Measurements from ENCODE around the gene POLR2H. TPM values are rescaled to one million over a fixed set of nuclear protein-coding genes. Genes with fewer than 3 reads are reported as not detected.

Gene POLR2H
- total RNA-seq, 4 donors from 2014 or later: 65.1 to 181 (median 95.3) TPM

DNA sequence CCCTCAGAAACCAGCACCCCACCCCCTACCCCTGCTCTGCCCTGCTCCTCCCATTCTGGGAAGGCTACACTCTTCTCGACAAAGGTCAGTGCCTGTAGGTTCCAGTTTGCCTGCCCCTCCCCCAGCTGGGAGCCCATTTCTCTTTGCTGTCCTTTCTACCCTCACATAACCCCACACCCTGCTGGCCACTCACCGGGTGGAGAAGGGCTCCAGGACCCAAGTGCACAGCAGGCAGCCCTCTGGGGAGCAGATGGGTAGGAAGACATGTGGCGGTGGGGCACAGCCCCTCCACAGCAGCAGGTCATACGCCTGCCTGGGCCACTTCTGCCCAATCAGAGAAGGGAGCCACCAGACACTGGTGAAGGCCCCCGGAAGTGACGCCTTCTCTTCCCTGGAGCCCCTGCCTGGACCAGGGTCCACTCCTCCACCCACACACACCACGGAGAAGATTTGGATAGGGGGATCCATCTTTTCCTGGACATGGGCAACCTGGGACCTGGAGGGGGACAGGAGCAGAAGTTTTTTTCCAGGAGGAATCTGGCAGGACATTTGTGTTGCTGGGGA, 16.5 kb downstream of the POLR2H start, which contains the start of gene THPO:
THPO (minus strand) TSS at position 326 of the 564 bp plus-strand sequence. CDS start 1,948 bp downstream, outside the sequence.
- no peak within 1 kb of the TSS for H3K4me3 ChIP-seq
- peak within 1 kb of the TSS; percentile 72 to 87 (median 77) for H3K27ac ChIP-seq
- H3K36me3 ChIP-seq: peaks cover 0 to 6% (median 0%) of the 10 kb centered on the region in 3 donors
- H3K4me1 ChIP-seq: peaks cover 0 to 48% (median 8%) of the 10 kb centered on the region in 4 donors
- H3K9me3 ChIP-seq: no peaks in the 10 kb centered on the region
- peaks cover 0 to 17% of the 10 kb centered on the region in 2 donors for H3K27me3 ChIP-seq
- TF ChIP-seq EP300 (IDR thresholded peaks at IDR 0.05) (no peak), POLR2A (IDR thresholded peaks at IDR 0.05) (no peak)
- TF ChIP-seq, protein P1, sequence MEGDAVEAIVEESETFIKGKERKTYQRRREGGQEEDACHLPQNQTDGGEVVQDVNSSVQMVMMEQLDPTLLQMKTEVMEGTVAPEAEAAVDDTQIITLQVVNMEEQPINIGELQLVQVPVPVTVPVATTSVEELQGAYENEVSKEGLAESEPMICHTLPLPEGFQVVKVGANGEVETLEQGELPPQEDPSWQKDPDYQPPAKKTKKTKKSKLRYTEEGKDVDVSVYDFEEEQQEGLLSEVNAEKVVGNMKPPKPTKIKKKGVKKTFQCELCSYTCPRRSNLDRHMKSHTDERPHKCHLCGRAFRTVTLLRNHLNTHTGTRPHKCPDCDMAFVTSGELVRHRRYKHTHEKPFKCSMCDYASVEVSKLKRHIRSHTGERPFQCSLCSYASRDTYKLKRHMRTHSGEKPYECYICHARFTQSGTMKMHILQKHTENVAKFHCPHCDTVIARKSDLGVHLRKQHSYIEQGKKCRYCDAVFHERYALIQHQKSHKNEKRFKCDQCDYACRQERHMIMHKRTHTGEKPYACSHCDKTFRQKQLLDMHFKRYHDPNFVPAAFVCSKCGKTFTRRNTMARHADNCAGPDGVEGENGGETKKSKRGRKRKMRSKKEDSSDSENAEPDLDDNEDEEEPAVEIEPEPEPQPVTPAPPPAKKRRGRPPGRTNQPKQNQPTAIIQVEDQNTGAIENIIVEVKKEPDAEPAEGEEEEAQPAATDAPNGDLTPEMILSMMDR (IDR thresholded peaks at IDR 0.05): no peak
- no peak for DNase-seq (ENCODE audit: low spot score in 2 of 2)
- WGBS, 2 donors: 54 to 58% methylated on average over 7 of the region's 7 CpGs

- peaks cover 0 to 17% of the 10 kb centered on the region in 2 donors for H3K27me3 ChIP-seq
- WGBS, 2 donors: 77 to 78% methylated on average over 10 of the region's 10 CpGs
- TF ChIP-seq EP300 (IDR thresholded peaks at IDR 0.05) (no peak), POLR2A (IDR thresholded peaks at IDR 0.05) (no peak)
- TF ChIP-seq, protein P1 (IDR thresholded peaks at IDR 0.05): no peak
- H3K36me3 ChIP-seq: peaks cover 0 to 9% (median 0%) of the 10 kb centered on the region in 3 donors
- H3K4me3 ChIP-seq: peak overlapping the region in 2 of 4 donors; percentile 45 to 62
- peaks cover 0 to 40% (median 8%) of the 10 kb centered on the region in 4 donors for H3K4me1 ChIP-seq
- no peak for DNase-seq (ENCODE audit: low spot score in 2 of 2)
- H3K9me3 ChIP-seq: no peaks in the 10 kb centered on the region
- H3K27ac ChIP-seq: peak overlapping the region; percentile 72 to 87 (median 77)
Measured at GRCh38 chr3:184378651-184379357, 17.3 kb downstream of the POLR2H start.

GRCh38 chr3:184379358-184380184, 18.1 kb downstream of the POLR2H start, which contains the start of gene CHRD:
Gene CHRD, plus strand, starts transcription at chr3:184380054. Its CDS starts 265 bp downstream, at chr3:184380319.
- 10 to 20% methylated on average over 28 to 40 of the region's 71 CpGs for WGBS, 2 donors
- Histone ChIP-seq H3K36me3 (peaks cover 0 to 9% (median 0%) of the 10 kb centered on the region in 3 donors), H3K4me1 (peaks cover 0 to 40% (median 8%) of the 10 kb centered on the region in 4 donors), H3K27me3 (peaks cover 0 to 17% of the 10 kb centered on the region in 2 donors), H3K9me3 (no peaks in the 10 kb centered on the region), H3K4me3 (peak within 1 kb of the TSS; percentile 10 to 62 (median 44)), H3K27ac (peak within 1 kb of the TSS; percentile 72 to 87 (median 77))
- DNase-seq (ENCODE audit: low spot score in 2 of 2): no peak
- TF ChIP-seq POLR2A (IDR thresholded peaks at IDR 0.05) (no peak), EP300 (IDR thresholded peaks at IDR 0.05) (no peak)
- TF ChIP-seq, protein P1 (IDR thresholded peaks at IDR 0.05): no peak

GRCh38 chr3:184380185-184380626, 18.7 kb downstream of the POLR2H start:
- DNase-seq (ENCODE audit: low spot score in 2 of 2): peak in 1 of 2 donors; percentile 41
- Histone ChIP-seq H3K27ac (peak overlapping the region in 1 of 4 donors; percentile 87), H3K36me3 (peaks cover 0 to 9% (median 0%) of the 10 kb centered on the region in 3 donors), H3K27me3 (peaks cover 0 to 17% of the 10 kb centered on the region in 2 donors), H3K9me3 (no peaks in the 10 kb centered on the region), H3K4me1 (peaks cover 0 to 40% (median 8%) of the 10 kb centered on the region in 4 donors), H3K4me3 (peak overlapping the region; percentile 10 to 62 (median 44))
- peak in 1 of 2 donors; percentile 32 for TF ChIP-seq POLR2A (IDR thresholded peaks at IDR 0.05)
- TF ChIP-seq, protein P1 (IDR thresholded peaks at IDR 0.05): no peak
- 0% methylated on average over 1 of the region's 62 CpGs; no CpG with 5 or more reads in 1 of the 2 donors for WGBS, 2 donors

Measured in tibial nerve (tissue), 4 donors.